HepG2 (cell line): Measurements from ENCODE around the gene TMEM236. TPM values are rescaled to one million over a fixed set of nuclear protein-coding genes. Genes with fewer than 3 reads are reported as not detected.

ENCODE experiments used
- microRNA counts: library from miRNA; unstranded; fragments of <30 nt; microRNA quantifications from one replicate; lab custom pipeline; 2015
- microRNA-seq: library from miRNA; unstranded; fragments of <30 nt; microRNA quantifications from one replicate; pipeline ENCODE4, GENCODE V29; 2020
- polyA plus RNA-seq, 8 experiments: library from polyadenylated mRNA; depleted of rRNA in 3 of 8; stranded (reverse) in 7 of 8; unstranded in 1 of 8; fragments of >200 nt; fragmentation: Illumina TruSeq in 4 of 8; extraction: Trizol in 4 of 8; gene quantifications; 2 replicates each; pipeline versions ENCODE4 v1.2.1 to v1.2.3, GENCODE V29; 2011 to 2016; ENCODE audit warnings: low read depth in 4 of 8, missing spikeins in 1 of 8, mixed read lengths in 1 of 8; ENCODE audit not compliant: insufficient read depth in 1 of 8
- small RNA-seq, 3 experiments: library from RNA; depleted of rRNA; stranded (forward); fragments of <200 nt; gene quantifications; one replicate each; pipeline ENCODE3, GENCODE V24; 2012; ENCODE audit warnings: low read depth in 2 of 3, low replicate concordance in 1 of 3; ENCODE audit not compliant: insufficient read length in 3 of 3, insufficient read depth in 2 of 3
- total RNA-seq, 5 experiments: library from RNA; depleted of rRNA; stranded (reverse); fragments of >200 nt; fragmentation: Illumina TruSeq; extraction: Trizol; gene quantifications; 2 replicates each; pipeline ENCODE4 v1.2.3, GENCODE V29; 2016; ENCODE audit warnings: low read depth in 1 of 5

TMEM236 gene
- total and polyA plus RNA-seq, 2 of the 13 experiments (the other 11 are each of a cell fraction or from before 2014, with no cell fraction given): 0.04 to 0.08 TPM

MicroRNAs within 50 kb of the gene (microRNA counts, 767-probe panel; counts per million panel counts)
- not detected for microRNA hsa-miR-511 (lab: Ali Mortazavi, UCI)

Small RNAs within 50 kb of the gene (microRNA-seq; reads per million reads assigned to microRNA genes)
- gene MIR511: not detected

Small RNAs within 50 kb of the gene (small RNA-seq; reads per million reads assigned to genes)
- gene MIR511: 0 reads per million in 3 experiments

Other genes starting within 250 kb of the TMEM236 start
- 31.7 and 47.6 TPM in 2 replicates for gene HACD1, start 134.8 kb upstream of the TMEM236 start, total RNA-seq (2016; rRNA removed; fragmentation: Illumina TruSeq; extraction: Trizol)
- gene HACD1, start 134.8 kb upstream of the TMEM236 start, polyA plus RNA-seq (2011; rRNA removed): 34.2 and 43.4 TPM in 2 replicates
- gene STAM, start 108.0 kb upstream of the TMEM236 start, total RNA-seq (2016; rRNA removed; fragmentation: Illumina TruSeq; extraction: Trizol): 25.1 and 31.7 TPM in 2 replicates
- 17.7 and 19.5 TPM in 2 replicates for gene STAM, start 108.0 kb upstream of the TMEM236 start, polyA plus RNA-seq (2011; rRNA removed)
- not detected in 2 replicates for gene MRC1, start 57.1 kb downstream of the TMEM236 start, total RNA-seq (2016; rRNA removed; fragmentation: Illumina TruSeq; extraction: Trizol)
- not detected in 2 replicates for gene MRC1, start 57.1 kb downstream of the TMEM236 start, polyA plus RNA-seq (2011; rRNA removed)
- gene SLC39A12, start 199.7 kb downstream of the TMEM236 start, total RNA-seq (2016; rRNA removed; fragmentation: Illumina TruSeq; extraction: Trizol): not detected in 2 replicates
- gene SLC39A12, start 199.7 kb downstream of the TMEM236 start, polyA plus RNA-seq (2011; rRNA removed): not detected in 2 replicates